Measurements from ENCODE around the gene ADAM19. TPM values are rescaled to one million over a fixed set of nuclear protein-coding genes. Genes with fewer than 3 reads are reported as not detected.

Gene ADAM19
- polyA plus RNA-seq, 4 donors: 0.67 to 6.5 (median 2.2) TPM

GRCh38 chr5:157540124-157540523, 35.5 kb downstream of the ADAM19 start:
- H3K27ac ChIP-seq (ENCODE audit: low read depth in 1 of 3, low read length in 2 of 3): peak overlapping the region in 2 of 3 donors; percentile 50 to 87
- peaks cover 0 to 13% (median 0%) of the 10 kb centered on the region in 3 donors for H3K36me3 ChIP-seq (ENCODE audit: control insufficient read depth in 3 of 3, insufficient read depth in 2 of 3, low read depth in 1 of 3, low read length in 3 of 3)
- 68 to 91% (median 71%) methylated on average over 2 of the region's 2 CpGs for WGBS, 3 donors
- peaks cover 0 to 14% (median 7%) of the 10 kb centered on the region in 3 donors for H3K4me1 ChIP-seq (ENCODE audit: control insufficient read depth in 3 of 3, insufficient read depth in 2 of 3, low read depth in 1 of 3, low read length in 2 of 3)
- no peaks in the 10 kb centered on the region for H3K27me3 ChIP-seq (ENCODE audit: control insufficient read depth in 3 of 3, insufficient read depth in 3 of 3, low read length in 3 of 3)
- DNase-seq (no peak), FAIRE-seq (no peak)
- H3K9me3 ChIP-seq (ENCODE audit: control insufficient read depth in 2 of 2, insufficient read depth in 1 of 2, low read depth in 1 of 2, low read length in 1 of 2): no peaks in the 10 kb centered on the region
- H3K4me3 ChIP-seq (ENCODE audit: low read depth in 1 of 3, low read length in 3 of 3): no peak overlapping the region

DNA sequence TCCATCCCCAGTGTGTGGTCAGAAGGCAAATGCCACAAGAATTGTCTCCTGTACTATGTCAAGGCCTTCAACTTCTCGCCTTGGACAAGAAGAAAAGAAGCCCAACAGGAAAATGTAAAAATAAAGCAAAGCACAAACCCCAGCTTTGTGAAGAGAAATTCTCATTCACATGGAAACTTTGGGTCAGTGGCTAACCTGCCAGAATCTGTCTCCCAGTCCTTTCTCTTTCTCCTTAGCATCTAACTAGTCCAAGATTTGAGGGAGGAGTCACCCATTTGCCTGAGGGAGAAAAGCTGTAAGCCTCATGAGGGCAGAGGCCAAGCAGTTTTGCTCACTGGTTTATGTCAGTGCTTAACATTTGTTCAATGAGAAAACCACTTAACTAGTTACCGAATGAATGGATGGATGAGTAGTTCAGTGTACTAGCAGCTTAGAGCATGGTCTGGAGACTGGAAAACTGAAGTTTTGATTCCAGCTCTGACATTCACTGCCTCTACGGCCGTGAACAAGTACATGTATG, 36.0 kb downstream of the ADAM19 start:
- Histone ChIP-seq H3K9me3 (ENCODE audit: control insufficient read depth in 2 of 2, insufficient read depth in 1 of 2, low read depth in 1 of 2, low read length in 1 of 2) (no peaks in the 10 kb centered on the region), H3K27ac (ENCODE audit: low read depth in 1 of 3, low read length in 2 of 3) (peak overlapping the region in 1 of 3 donors; percentile 87)
- FAIRE-seq: no peak

DNA sequence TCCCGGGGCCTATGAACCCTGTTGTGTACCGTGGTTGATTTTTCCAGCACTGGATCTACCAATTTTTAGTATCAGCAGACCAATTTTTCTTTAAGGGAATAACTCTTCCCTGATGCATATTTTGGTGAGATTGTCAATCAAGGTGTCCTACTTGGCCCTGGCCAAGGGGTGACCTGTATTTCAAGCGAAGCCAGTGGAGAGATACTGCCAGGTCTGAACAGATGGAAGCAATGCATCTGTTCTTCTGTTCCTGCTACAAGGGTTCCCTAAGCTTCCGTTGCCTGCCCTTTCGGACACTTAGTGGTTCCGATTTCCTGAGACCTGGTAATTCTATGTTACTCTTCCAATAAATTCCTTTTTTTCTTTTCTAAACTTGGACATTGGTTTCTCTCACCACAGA, 37.3 kb downstream of the ADAM19 start:
- H3K4me3 ChIP-seq (ENCODE audit: low read depth in 1 of 3, low read length in 3 of 3): no peak overlapping the region
- WGBS, 3 donors: 89 to 95% (median 95%) methylated on average over 6 of the region's 6 CpGs
- H3K4me1 ChIP-seq (ENCODE audit: control insufficient read depth in 3 of 3, insufficient read depth in 2 of 3, low read depth in 1 of 3, low read length in 2 of 3): peaks cover 0 to 12% (median 4%) of the 10 kb centered on the region in 3 donors
- H3K36me3 ChIP-seq (ENCODE audit: control insufficient read depth in 3 of 3, insufficient read depth in 2 of 3, low read depth in 1 of 3, low read length in 3 of 3): peaks cover 0 to 14% (median 0%) of the 10 kb centered on the region in 3 donors
- no peak for FAIRE-seq
- no peak for DNase-seq
- H3K27me3 ChIP-seq (ENCODE audit: control insufficient read depth in 3 of 3, insufficient read depth in 3 of 3, low read length in 3 of 3): no peaks in the 10 kb centered on the region
- H3K9me3 ChIP-seq (ENCODE audit: control insufficient read depth in 2 of 2, insufficient read depth in 1 of 2, low read depth in 1 of 2, low read length in 1 of 2): no peaks in the 10 kb centered on the region
- H3K27ac ChIP-seq (ENCODE audit: low read depth in 1 of 3, low read length in 2 of 3): peak overlapping the region in 1 of 3 donors; percentile 12

More for the DNA sequence above, 36.0 kb downstream of the ADAM19 start:
- H3K4me1 ChIP-seq (ENCODE audit: control insufficient read depth in 3 of 3, insufficient read depth in 2 of 3, low read depth in 1 of 3, low read length in 2 of 3): peaks cover 0 to 14% (median 7%) of the 10 kb centered on the region in 3 donors
- H3K4me3 ChIP-seq (ENCODE audit: low read depth in 1 of 3, low read length in 3 of 3): no peak overlapping the region
- peaks cover 0 to 13% (median 0%) of the 10 kb centered on the region in 3 donors for H3K36me3 ChIP-seq (ENCODE audit: control insufficient read depth in 3 of 3, insufficient read depth in 2 of 3, low read depth in 1 of 3, low read length in 3 of 3)
- no peak for DNase-seq
- no peaks in the 10 kb centered on the region for H3K27me3 ChIP-seq (ENCODE audit: control insufficient read depth in 3 of 3, insufficient read depth in 3 of 3, low read length in 3 of 3)
- WGBS, 3 donors: 71 to 84% (median 74%) methylated on average over 4 of the region's 4 CpGs

DNA sequence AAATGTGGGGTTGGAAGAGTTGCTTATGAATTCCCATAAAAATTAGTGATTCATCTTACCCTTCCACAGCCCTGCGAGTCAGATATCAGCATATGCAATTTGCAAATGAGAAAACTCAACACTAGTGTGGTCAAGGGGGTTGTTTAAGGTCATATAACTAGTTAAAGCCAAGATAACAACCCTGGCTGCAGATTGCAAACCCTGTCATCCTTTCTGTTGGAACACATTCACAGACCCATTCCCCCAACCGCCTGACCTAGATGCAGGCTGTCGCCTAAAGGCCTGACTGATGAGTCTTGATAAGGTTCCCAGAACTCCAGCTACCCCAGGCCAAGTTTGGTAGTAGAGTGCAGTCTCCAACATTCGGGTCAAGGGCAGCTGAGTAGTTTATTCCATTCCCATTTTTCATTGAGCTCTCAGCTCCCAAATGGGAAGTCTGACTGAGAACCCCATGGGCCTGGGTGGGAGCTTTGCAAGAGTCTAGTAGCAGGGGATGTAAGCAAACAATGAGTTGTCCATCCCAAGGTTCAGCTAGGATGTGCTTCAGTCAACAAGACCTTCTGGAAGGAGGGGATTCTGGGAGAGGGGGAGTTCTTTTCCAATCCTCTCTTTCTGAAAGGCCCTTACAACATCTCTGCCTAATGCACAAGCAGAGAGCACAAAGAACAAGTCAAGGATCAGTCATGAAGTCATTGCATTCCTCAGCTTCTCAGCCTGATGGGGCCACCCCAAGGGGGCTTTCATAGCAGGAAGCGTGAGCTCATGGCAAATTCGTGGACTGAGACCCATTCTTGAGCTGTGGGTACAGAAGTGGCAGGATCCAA, 40.3 kb downstream of the ADAM19 start:
- Histone ChIP-seq H3K27me3 (ENCODE audit: control insufficient read depth in 3 of 3, insufficient read depth in 3 of 3, low read length in 3 of 3) (no peaks in the 10 kb centered on the region), H3K4me3 (ENCODE audit: low read depth in 1 of 3, low read length in 3 of 3) (no peak overlapping the region), H3K4me1 (ENCODE audit: control insufficient read depth in 3 of 3, insufficient read depth in 2 of 3, low read depth in 1 of 3, low read length in 2 of 3) (peaks cover 0 to 8% (median 0%) of the 10 kb centered on the region in 3 donors), H3K36me3 (ENCODE audit: control insufficient read depth in 3 of 3, insufficient read depth in 2 of 3, low read depth in 1 of 3, low read length in 3 of 3) (peaks cover 0 to 26% (median 0%) of the 10 kb centered on the region in 3 donors), H3K9me3 (ENCODE audit: control insufficient read depth in 2 of 2, insufficient read depth in 1 of 2, low read depth in 1 of 2, low read length in 1 of 2) (no peaks in the 10 kb centered on the region), H3K27ac (ENCODE audit: low read depth in 1 of 3, low read length in 2 of 3) (peak overlapping the region in 1 of 3 donors; percentile 85)
- DNase-seq (no peak), FAIRE-seq (no peak)
- WGBS, 3 donors: 56 to 79% (median 77%) methylated on average over 6 of the region's 6 CpGs

GRCh38 chr5:157533011-157533481, 42.5 kb downstream of the ADAM19 start:
- Histone ChIP-seq H3K36me3 (ENCODE audit: control insufficient read depth in 3 of 3, insufficient read depth in 2 of 3, low read depth in 1 of 3, low read length in 3 of 3) (peaks cover 0 to 26% (median 0%) of the 10 kb centered on the region in 3 donors), H3K4me1 (ENCODE audit: control insufficient read depth in 3 of 3, insufficient read depth in 2 of 3, low read depth in 1 of 3, low read length in 2 of 3) (peaks cover 0 to 4% (median 2%) of the 10 kb centered on the region in 3 donors), H3K27ac (ENCODE audit: low read depth in 1 of 3, low read length in 2 of 3) (no peak overlapping the region), H3K27me3 (ENCODE audit: control insufficient read depth in 3 of 3, insufficient read depth in 3 of 3, low read length in 3 of 3) (no peaks in the 10 kb centered on the region), H3K9me3 (ENCODE audit: control insufficient read depth in 2 of 2, insufficient read depth in 1 of 2, low read depth in 1 of 2, low read length in 1 of 2) (no peaks in the 10 kb centered on the region), H3K4me3 (ENCODE audit: low read depth in 1 of 3, low read length in 3 of 3) (no peak overlapping the region)
- FAIRE-seq (no peak), DNase-seq (peak in 1 of 2 donors; percentile 47)
- WGBS, 3 donors: 61 to 75% (median 75%) methylated on average over 7 of the region's 7 CpGs

DNA sequence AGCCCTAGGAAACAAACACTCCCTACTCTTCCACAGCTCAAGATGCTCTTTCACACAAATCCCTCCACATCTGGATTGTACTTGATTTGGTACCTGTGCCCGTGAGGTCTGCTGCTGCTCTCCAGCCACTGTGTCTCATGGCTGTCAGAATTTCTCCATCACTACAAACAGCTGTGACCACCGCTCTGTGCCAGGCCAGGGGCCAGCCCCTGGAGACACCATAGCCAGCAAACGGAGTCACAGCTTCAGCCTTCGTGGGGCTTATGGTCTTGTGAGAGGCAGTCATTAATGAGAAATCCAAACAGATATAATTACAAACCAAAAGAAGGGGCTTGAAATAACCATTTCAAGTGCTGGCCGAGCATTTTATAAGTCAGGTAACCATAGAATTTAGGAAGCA, 43.6 kb downstream of the ADAM19 start:
- Histone ChIP-seq H3K9me3 (ENCODE audit: control insufficient read depth in 2 of 2, insufficient read depth in 1 of 2, low read depth in 1 of 2, low read length in 1 of 2) (no peaks in the 10 kb centered on the region), H3K4me1 (ENCODE audit: control insufficient read depth in 3 of 3, insufficient read depth in 2 of 3, low read depth in 1 of 3, low read length in 2 of 3) (peaks cover 0 to 9% (median 2%) of the 10 kb centered on the region in 3 donors), H3K27me3 (ENCODE audit: control insufficient read depth in 3 of 3, insufficient read depth in 3 of 3, low read length in 3 of 3) (no peaks in the 10 kb centered on the region), H3K36me3 (ENCODE audit: control insufficient read depth in 3 of 3, insufficient read depth in 2 of 3, low read depth in 1 of 3, low read length in 3 of 3) (peaks cover 0 to 24% (median 0%) of the 10 kb centered on the region in 3 donors), H3K4me3 (ENCODE audit: low read depth in 1 of 3, low read length in 3 of 3) (no peak overlapping the region), H3K27ac (ENCODE audit: low read depth in 1 of 3, low read length in 2 of 3) (no peak overlapping the region)
- no peak for FAIRE-seq
- no peak for DNase-seq
- WGBS, 3 donors: 87 to 95% (median 90%) methylated on average over 5 of the region's 5 CpGs

- no peak overlapping the region for H3K27ac ChIP-seq (ENCODE audit: low read depth in 1 of 3, low read length in 2 of 3)
- no peaks in the 10 kb centered on the region for H3K27me3 ChIP-seq (ENCODE audit: control insufficient read depth in 3 of 3, insufficient read depth in 3 of 3, low read length in 3 of 3)
- H3K4me1 ChIP-seq (ENCODE audit: control insufficient read depth in 3 of 3, insufficient read depth in 2 of 3, low read depth in 1 of 3, low read length in 2 of 3): peaks cover 0 to 9% (median 2%) of the 10 kb centered on the region in 3 donors
- FAIRE-seq (no peak), DNase-seq (no peak)
- H3K9me3 ChIP-seq (ENCODE audit: control insufficient read depth in 2 of 2, insufficient read depth in 1 of 2, low read depth in 1 of 2, low read length in 1 of 2): no peaks in the 10 kb centered on the region
- peaks cover 0 to 13% (median 0%) of the 10 kb centered on the region in 3 donors for H3K36me3 ChIP-seq (ENCODE audit: control insufficient read depth in 3 of 3, insufficient read depth in 2 of 3, low read depth in 1 of 3, low read length in 3 of 3)
- H3K4me3 ChIP-seq (ENCODE audit: low read depth in 1 of 3, low read length in 3 of 3): no peak overlapping the region
- WGBS, 3 donors: 81 to 86% (median 86%) methylated on average over 13 of the region's 13 CpGs
Measured at GRCh38 chr5:157530226-157530972, 45.2 kb downstream of the ADAM19 start.

- H3K4me3 ChIP-seq (ENCODE audit: low read depth in 1 of 3, low read length in 3 of 3): no peak overlapping the region
- FAIRE-seq (no peak), DNase-seq (no peak)
- H3K36me3 ChIP-seq (ENCODE audit: control insufficient read depth in 3 of 3, insufficient read depth in 2 of 3, low read depth in 1 of 3, low read length in 3 of 3): peaks cover 0 to 13% (median 0%) of the 10 kb centered on the region in 3 donors
- H3K9me3 ChIP-seq (ENCODE audit: control insufficient read depth in 2 of 2, insufficient read depth in 1 of 2, low read depth in 1 of 2, low read length in 1 of 2): no peaks in the 10 kb centered on the region
- peak overlapping the region in 1 of 3 donors; percentile 7 for H3K27ac ChIP-seq (ENCODE audit: low read depth in 1 of 3, low read length in 2 of 3)
- peaks cover 0 to 9% (median 0%) of the 10 kb centered on the region in 3 donors for H3K4me1 ChIP-seq (ENCODE audit: control insufficient read depth in 3 of 3, insufficient read depth in 2 of 3, low read depth in 1 of 3, low read length in 2 of 3)
- no peaks in the 10 kb centered on the region for H3K27me3 ChIP-seq (ENCODE audit: control insufficient read depth in 3 of 3, insufficient read depth in 3 of 3, low read length in 3 of 3)
- WGBS, 3 donors: 68 to 92% (median 89%) methylated on average over 1 of the region's 1 CpG
Measured at GRCh38 chr5:157529002-157529401, 46.6 kb downstream of the ADAM19 start.

Data from small intestine (tissue), 7 donors.